Inferior parietal cortex (tissue), 1 donor: Measurements from ENCODE around the gene GOLGA8G.
"Not testable (repeated sequence)": the region's sequence is repeated elsewhere in the genome, so short reads cannot be mapped to it uniquely, and the experiment has no call there.

Experiments
- DNase-seq: peaks from one replicate; pipeline ENCODE4 v3.0.0-alpha.2; 2016; ENCODE audit errors: extremely low spot score

Gene GOLGA8G

GRCh38 chr15:28532954-28533353 is at the start of gene GOLGA8G:
Gene GOLGA8G (minus strand): TSS chr15:28532971. CDS start chr15:28532909, 62 bp downstream.
- not testable (repeated sequence) for DNase-seq

- DNase-seq = not testable (repeated sequence)
These were observed 40.6 kb upstream of the GOLGA8G start for GRCh38 chr15:28573351-28573750.

- DNase-seq = not testable (repeated sequence)
These were observed 20.5 kb upstream of the GOLGA8G start, which contains the start of gene GOLGA6L25 for GRCh38 chr15:28553268-28553667. Gene GOLGA6L25 (plus strand): TSS chr15:28553568. CDS start chr15:28553629, 61 bp downstream.

- DNase-seq = not testable (repeated sequence)
These were observed 17.6 kb downstream of the GOLGA8G start for GRCh38 chr15:28515208-28515607.

GRCh38 chr15:28514128-28514527 is 18.6 kb downstream of the GOLGA8G start:
- not testable (repeated sequence) for DNase-seq

- DNase-seq = not testable (repeated sequence)
These were observed 24.4 kb downstream of the GOLGA8G start for GRCh38 chr15:28508217-28508889.

- DNase-seq = not testable (repeated sequence)
These were observed 51.4 kb downstream of the GOLGA8G start for GRCh38 chr15:28481340-28481739.
